ENCODE results near the gene STOX2. TPM values are rescaled to one million over a fixed set of nuclear protein-coding genes. Genes with fewer than 3 reads are reported as not detected.

The STOX2 gene
- polyA plus RNA-seq, 1 of the 3 experiments (the other 2 are of a cell fraction) = 0.16 TPM

DNA sequence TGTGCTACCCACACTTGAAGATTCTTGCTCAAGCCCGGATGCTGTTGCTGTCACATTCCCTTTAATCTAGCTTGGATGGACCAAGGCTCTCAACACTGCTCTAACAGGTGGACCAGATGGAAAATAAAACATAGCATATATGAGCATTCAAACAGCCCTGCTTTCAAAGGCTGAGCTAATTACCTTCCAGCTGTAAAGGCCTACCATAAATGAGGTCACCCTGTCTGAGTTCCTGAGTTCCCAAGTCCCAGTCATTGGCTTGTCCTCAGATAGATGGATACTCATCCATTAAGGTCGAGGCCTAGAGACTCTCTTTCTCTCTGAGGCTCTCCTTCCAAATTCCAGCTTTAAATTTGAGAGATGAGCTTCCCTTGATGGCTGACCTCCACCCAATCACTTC is 147.5 kb downstream of the STOX2 start:
- no peak for DNase-seq
- no peaks in the 10 kb centered on the region for H3K9me2 ChIP-seq
- H3K9ac ChIP-seq = no peak overlapping the region
- no peaks in the 10 kb centered on the region for H3K36me3 ChIP-seq (replicated peaks in 1 of 2; ENCODE audit: control insufficient read depth in 1 of 2, insufficient read depth in 2 of 2, low read length in 1 of 2)
- H3K27me3 ChIP-seq (ENCODE audit: insufficient read depth) = no peaks in the 10 kb centered on the region
- no peaks in the 10 kb centered on the region for H3K79me2 ChIP-seq (ENCODE audit: insufficient read depth)
- H3K4me2 ChIP-seq = no peak overlapping the region
- TF ChIP-seq MXI1 (IDR thresholded peaks at IDR 0.05; ENCODE audit: low read depth, low read length) (no peak), SMC3 (IDR thresholded peaks at IDR 0.05; ENCODE audit: low read depth, low read length) (no peak), GATA2 (CRISPR knock-in tag; IDR thresholded peaks at IDR 0.05) (no peak), TAF1 (IDR thresholded peaks at IDR 0.05; ENCODE audit: borderline replicate concordance, low read depth, low read length) (no peak), EZH2phosphoT487 (IDR thresholded peaks at IDR 0.05; ENCODE audit: borderline replicate concordance, low read depth) (no peak), POLR2AphosphoS5 (IDR thresholded peaks at IDR 0.05; ENCODE audit: low read depth, low read length) (no peak), TCF12 (IDR thresholded peaks at IDR 0.05) (no peak), FOXJ3 (CRISPR knock-in tag; IDR thresholded peaks at IDR 0.05) (no peak), RXRA (IDR thresholded peaks at IDR 0.05; ENCODE audit: borderline replicate concordance, low read depth) (no peak), RFX5 (IDR thresholded peaks at IDR 0.05; ENCODE audit: low read length) (no peak), NRF1 (IDR thresholded peaks at IDR 0.05; ENCODE audit: low read depth, low read length) (no peak), MEF2A (IDR thresholded peaks at IDR 0.05; ENCODE audit: borderline replicate concordance, low read depth) (no peak), TEAD4 (IDR thresholded peaks at IDR 0.05; ENCODE audit: borderline replicate concordance, insufficient read depth) (no peak), NFIC (IDR thresholded peaks at IDR 0.05; ENCODE audit: borderline replicate concordance) (no peak)
- TF ChIP-seq, protein P1, sequence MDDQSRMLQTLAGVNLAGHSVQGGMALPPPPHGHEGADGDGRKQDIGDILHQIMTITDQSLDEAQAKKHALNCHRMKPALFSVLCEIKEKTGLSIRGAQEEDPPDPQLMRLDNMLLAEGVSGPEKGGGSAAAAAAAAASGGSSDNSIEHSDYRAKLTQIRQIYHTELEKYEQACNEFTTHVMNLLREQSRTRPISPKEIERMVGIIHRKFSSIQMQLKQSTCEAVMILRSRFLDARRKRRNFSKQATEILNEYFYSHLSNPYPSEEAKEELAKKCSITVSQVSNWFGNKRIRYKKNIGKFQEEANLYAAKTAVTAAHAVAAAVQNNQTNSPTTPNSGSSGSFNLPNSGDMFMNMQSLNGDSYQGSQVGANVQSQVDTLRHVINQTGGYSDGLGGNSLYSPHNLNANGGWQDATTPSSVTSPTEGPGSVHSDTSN (IDR thresholded peaks at IDR 0.05) = no peak
- TF ChIP-seq, protein P2, sequence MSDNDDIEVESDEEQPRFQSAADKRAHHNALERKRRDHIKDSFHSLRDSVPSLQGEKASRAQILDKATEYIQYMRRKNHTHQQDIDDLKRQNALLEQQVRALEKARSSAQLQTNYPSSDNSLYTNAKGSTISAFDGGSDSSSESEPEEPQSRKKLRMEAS (IDR thresholded peaks at IDR 0.05; ENCODE audit: low read depth) = no peak
- TF ChIP-seq, protein P3, sequence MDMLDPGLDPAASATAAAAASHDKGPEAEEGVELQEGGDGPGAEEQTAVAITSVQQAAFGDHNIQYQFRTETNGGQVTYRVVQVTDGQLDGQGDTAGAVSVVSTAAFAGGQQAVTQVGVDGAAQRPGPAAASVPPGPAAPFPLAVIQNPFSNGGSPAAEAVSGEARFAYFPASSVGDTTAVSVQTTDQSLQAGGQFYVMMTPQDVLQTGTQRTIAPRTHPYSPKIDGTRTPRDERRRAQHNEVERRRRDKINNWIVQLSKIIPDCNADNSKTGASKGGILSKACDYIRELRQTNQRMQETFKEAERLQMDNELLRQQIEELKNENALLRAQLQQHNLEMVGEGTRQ (IDR thresholded peaks at IDR 0.05; ENCODE audit: borderline replicate concordance, low read depth, low read length) = no peak
- TF ChIP-seq, protein P4, sequence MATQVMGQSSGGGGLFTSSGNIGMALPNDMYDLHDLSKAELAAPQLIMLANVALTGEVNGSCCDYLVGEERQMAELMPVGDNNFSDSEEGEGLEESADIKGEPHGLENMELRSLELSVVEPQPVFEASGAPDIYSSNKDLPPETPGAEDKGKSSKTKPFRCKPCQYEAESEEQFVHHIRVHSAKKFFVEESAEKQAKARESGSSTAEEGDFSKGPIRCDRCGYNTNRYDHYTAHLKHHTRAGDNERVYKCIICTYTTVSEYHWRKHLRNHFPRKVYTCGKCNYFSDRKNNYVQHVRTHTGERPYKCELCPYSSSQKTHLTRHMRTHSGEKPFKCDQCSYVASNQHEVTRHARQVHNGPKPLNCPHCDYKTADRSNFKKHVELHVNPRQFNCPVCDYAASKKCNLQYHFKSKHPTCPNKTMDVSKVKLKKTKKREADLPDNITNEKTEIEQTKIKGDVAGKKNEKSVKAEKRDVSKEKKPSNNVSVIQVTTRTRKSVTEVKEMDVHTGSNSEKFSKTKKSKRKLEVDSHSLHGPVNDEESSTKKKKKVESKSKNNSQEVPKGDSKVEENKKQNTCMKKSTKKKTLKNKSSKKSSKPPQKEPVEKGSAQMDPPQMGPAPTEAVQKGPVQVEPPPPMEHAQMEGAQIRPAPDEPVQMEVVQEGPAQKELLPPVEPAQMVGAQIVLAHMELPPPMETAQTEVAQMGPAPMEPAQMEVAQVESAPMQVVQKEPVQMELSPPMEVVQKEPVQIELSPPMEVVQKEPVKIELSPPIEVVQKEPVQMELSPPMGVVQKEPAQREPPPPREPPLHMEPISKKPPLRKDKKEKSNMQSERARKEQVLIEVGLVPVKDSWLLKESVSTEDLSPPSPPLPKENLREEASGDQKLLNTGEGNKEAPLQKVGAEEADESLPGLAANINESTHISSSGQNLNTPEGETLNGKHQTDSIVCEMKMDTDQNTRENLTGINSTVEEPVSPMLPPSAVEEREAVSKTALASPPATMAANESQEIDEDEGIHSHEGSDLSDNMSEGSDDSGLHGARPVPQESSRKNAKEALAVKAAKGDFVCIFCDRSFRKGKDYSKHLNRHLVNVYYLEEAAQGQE (IDR thresholded peaks at IDR 0.05; ENCODE audit: low read depth, low read length) = no peak
- POLR2A ChIA-PET = no interaction called here
- no peaks in the 10 kb centered on the region for H4K20me1 ChIP-seq (ENCODE audit: insufficient read depth)
- no peak overlapping the region for H2AFZ ChIP-seq (ENCODE audit: low read depth)
- H3K4me3 ChIP-seq (ENCODE audit: low read depth in 2 of 2, low read length in 1 of 2) = no peak overlapping the region
- no peaks in the 10 kb centered on the region for H3K4me1 ChIP-seq (ENCODE audit: control insufficient read depth in 1 of 2, insufficient read depth in 2 of 2, low read depth in 1 of 2, low read length in 1 of 2)
- H3K9me3 ChIP-seq = no peaks in the 10 kb centered on the region
- H3F3A ChIP-seq (replicated peaks; ENCODE audit: insufficient read depth) = no peaks in the 10 kb centered on the region
- CTCF ChIA-PET = interaction anchor here (1.3 kb wide), 2 partner anchors 14 to 29 kb away, joined by 3 to 4 read pairs; no protein-coding TSS in a partner anchor
- WGBS (ENCODE audit: low lambda C conversion rate) = 21% methylated on average over 2 of the region's 2 CpGs
- no peak overlapping the region for H3K27ac ChIP-seq (ENCODE audit: low read depth in 2 of 2, low read length in 1 of 2)

Measured in SK-N-SH (cell line).